ENCODE measurements around the gene HOXA5.
A peak's percentile ranks its signal among the peaks of the same experiment; 100 is the strongest.

Gene HOXA5

GRCh38 chr7:27115221-27116026 lies 28.1 kb downstream of the HOXA5 start (continued):
- TF ChIP-seq SCRT2 (tag by site-specific recombination; IDR thresholded peaks at IDR 0.05) (no peak), KLF17 (tag by site-specific recombination; IDR thresholded peaks at IDR 0.05) (peak; percentile 74; the same call in 1 of the 2 replicates), ZNF394 (tag by site-specific recombination; IDR thresholded peaks at IDR 0.05; ENCODE audit: borderline replicate concordance) (peak; percentile 74), YY1 (tag by site-specific recombination; IDR thresholded peaks at IDR 0.05) (no peak), ZNF132 (tag by site-specific recombination; IDR thresholded peaks at IDR 0.05; ENCODE audit: borderline replicate concordance) (no peak), ZNF423 (tag by site-specific recombination; IDR thresholded peaks at IDR 0.05) (no peak), ZNF366 (tag by site-specific recombination; conservative IDR thresholded peaks at IDR 0.05) (peak; percentile 89), ZNF555 (tag by site-specific recombination; conservative IDR thresholded peaks at IDR 0.05) (no peak), ZFP69B (tag by site-specific recombination; IDR thresholded peaks at IDR 0.05) (no peak), ZNF274 (IDR thresholded peaks at IDR 0.05; ENCODE audit: low read length) (no peak), ZNF274 (tag by site-specific recombination; IDR thresholded peaks at IDR 0.05; ENCODE audit: borderline replicate concordance) (no peak), ZNF596 (tag by site-specific recombination; IDR thresholded peaks at IDR 0.05) (0 out of 2 replicates have a peak, but pooled peaks have one; percentile 18), REPIN1 (tag by site-specific recombination; IDR thresholded peaks at IDR 0.05; ENCODE audit: low read depth) (no peak), EGR2 (tag by site-specific recombination; IDR thresholded peaks at IDR 0.05; ENCODE audit: low read depth) (peak; percentile 92), ZNF416 (tag by site-specific recombination; IDR thresholded peaks at IDR 0.05) (no peak), ZBTB8A (tag by site-specific recombination; IDR thresholded peaks at IDR 0.05) (peak; percentile 81), ZNF660 (tag by site-specific recombination; IDR thresholded peaks at IDR 0.05) (0 out of 2 replicates have a peak, but pooled peaks have one; percentile 59), ZBTB1 (tag by site-specific recombination; IDR thresholded peaks at IDR 0.05) (no peak), RBAK (tag by site-specific recombination; IDR thresholded peaks at IDR 0.05) (no peak), GFI1B (tag by site-specific recombination; IDR thresholded peaks at IDR 0.05) (peak; percentile 79), ZNF426 (tag by site-specific recombination; IDR thresholded peaks at IDR 0.05) (no peak), ZNF211 (tag by site-specific recombination; IDR thresholded peaks at IDR 0.05; ENCODE audit: low read depth) (no peak), SETDB1 (IDR thresholded peaks at IDR 0.05; ENCODE audit: insufficient read length, low read length) (no peak), PRDM6 (tag by site-specific recombination; IDR thresholded peaks at IDR 0.05) (peak; percentile 97), ZNF664 (tag by site-specific recombination; IDR thresholded peaks at IDR 0.05) (no peak; the same call in 1 of the 2 replicates), ZNF311 (tag by site-specific recombination; IDR thresholded peaks at IDR 0.05; ENCODE audit: borderline replicate concordance) (no peak), ZNF157 (tag by site-specific recombination; IDR thresholded peaks at IDR 0.05) (no peak), ZNF354C (tag by site-specific recombination; IDR thresholded peaks at IDR 0.05; ENCODE audit: borderline replicate concordance, low read depth) (no peak), SCRT1 (tag by site-specific recombination; IDR thresholded peaks at IDR 0.05; ENCODE audit: borderline replicate concordance) (no peak), ZNF654 (tag by site-specific recombination; IDR thresholded peaks at IDR 0.05; ENCODE audit: low read depth) (no peak), ZNF677 (tag by site-specific recombination; IDR thresholded peaks at IDR 0.05) (no peak), ZNF571 (tag by site-specific recombination; IDR thresholded peaks at IDR 0.05) (no peak), ZFP41 (tag by site-specific recombination; IDR thresholded peaks at IDR 0.05; ENCODE audit: borderline replicate concordance) (no peak), WT1 (tag by site-specific recombination; IDR thresholded peaks at IDR 0.05) (peak; percentile 84), ZNF626 (tag by site-specific recombination; IDR thresholded peaks at IDR 0.05) (no peak), PRDM1 (tag by site-specific recombination; IDR thresholded peaks at IDR 0.05) (peak; percentile 85), KLF1 (tag by site-specific recombination; IDR thresholded peaks at IDR 0.05) (peak; percentile 46; the same call in 1 of the 2 replicates), ZNF501 (tag by site-specific recombination; IDR thresholded peaks at IDR 0.05) (0 out of 2 replicates have a peak, but pooled peaks have one; percentile 33), ZNF292 (tag by site-specific recombination; IDR thresholded peaks at IDR 0.05; ENCODE audit: borderline replicate concordance, low read depth) (no peak)
